GM19455 (cell line): ENCODE measurements around the gene REL.
A peak's percentile ranks its signal among the peaks of the same experiment; 100 is the strongest.
"Not testable (repeated sequence)": the region's sequence is repeated elsewhere in the genome, so short reads cannot be mapped to it uniquely, and the experiment has no call there.

Source experiments
- ATAC-seq: cut with Tn5 transposase; IDR thresholded peaks from one replicate; pipeline ENCODE4 v1.9.1; 2021; ENCODE audit not compliant: unreplicated experiment

The REL gene

GRCh38 chr2:60867848-60868247 is 13.5 kb upstream of the REL start:
- ATAC-seq: no peak

GRCh38 chr2:60868589-60869273 is 12.6 kb upstream of the REL start:
- ATAC-seq: no peak

- no peak for ATAC-seq
Measured at GRCh38 chr2:60872510-60872928, 8.9 kb upstream of the REL start.

GRCh38 chr2:60873381-60873780 is 8.0 kb upstream of the REL start:
- peak; percentile 84 for ATAC-seq

GRCh38 chr2:60875520-60875919 is 5.9 kb upstream of the REL start:
- no peak for ATAC-seq

GRCh38 chr2:60880643-60881046 is 729 bp upstream of the REL start:
- ATAC-seq: no peak

GRCh38 chr2:60882971-60883753 is 1.8 kb downstream of the REL start:
- no peak for ATAC-seq

GRCh38 chr2:60883896-60884295 is 2.5 kb downstream of the REL start:
- no peak for ATAC-seq

- no peak for ATAC-seq
Measured at GRCh38 chr2:60884800-60885199, 3.4 kb downstream of the REL start.

GRCh38 chr2:60885683-60886082 is 4.3 kb downstream of the REL start:
- ATAC-seq: no peak

- ATAC-seq: no peak
Measured at GRCh38 chr2:60886991-60887390, 5.6 kb downstream of the REL start.

- ATAC-seq: no peak
Measured at GRCh38 chr2:60888853-60889252, 7.5 kb downstream of the REL start.

GRCh38 chr2:60889581-60890392 is 8.4 kb downstream of the REL start:
- not testable (repeated sequence) for ATAC-seq

- no peak for ATAC-seq
Measured at GRCh38 chr2:60890393-60890707, 9.0 kb downstream of the REL start.

GRCh38 chr2:60891180-60891579 is 9.8 kb downstream of the REL start:
- ATAC-seq: no peak

GRCh38 chr2:60898567-60898966 is 17.2 kb downstream of the REL start:
- no peak for ATAC-seq

GRCh38 chr2:60899230-60899891 is 18.0 kb downstream of the REL start:
- no peak for ATAC-seq

- no peak for ATAC-seq
Measured at GRCh38 chr2:60899892-60900249, 18.5 kb downstream of the REL start.

GRCh38 chr2:60901296-60901695 is 19.9 kb downstream of the REL start:
- ATAC-seq: not testable (repeated sequence)

- ATAC-seq: not testable (repeated sequence)
Measured at GRCh38 chr2:60905867-60906266, 24.5 kb downstream of the REL start.

- ATAC-seq: no peak
Measured at GRCh38 chr2:60906395-60906794, 25.0 kb downstream of the REL start.
